PC-9 (cell line): ENCODE measurements around the gene CABP7. TPM values are rescaled to one million over a fixed set of nuclear protein-coding genes. Genes with fewer than 3 reads are reported as not detected.

Experiments used
- BruUV-seq: library from RNA; stranded (reverse); fragments of 400-500 nt; replicated peaks from 2 replicates; lab custom pipeline; 2021; lab: Mats Ljungman, UMichigan
- CTCF ChIA-PET: fragments of 300-600 bp; sonication (Branson Sonifier 250); formaldehyde crosslinking; loops from one replicate; lab custom pipeline; 2022; ENCODE audit warnings: antibody characterized with exemption; lab: Charles Lee
- POLR2A ChIA-PET: fragments of 300-600 bp; sonication (Branson Sonifier 250); formaldehyde crosslinking; loops from one replicate; lab custom pipeline; 2022; ENCODE audit warnings: antibody characterized with exemption; ENCODE audit not compliant: unreplicated experiment; lab: Charles Lee
- DNase-seq, 2 experiments: peaks; one replicate each; pipeline versions ENCODE4 v3.0.0 to v3.0.0-alpha.2; 2015 to 2022; ENCODE audit warnings: mixed read lengths in 1 of 2
- H2AFZ ChIP-seq: fragments of 200-600 bp; sonication (generic); 2 replicates; pipeline ENCODE4 v1.8.1; 2017; ENCODE audit warnings: antibody characterized with exemption
- H3F3A ChIP-seq: fragments of 200-600 bp; sonication (generic); 2 replicates; pipeline ENCODE4 v1.8.1; 2017; ENCODE audit warnings: antibody characterized with exemption, mild to moderate bottlenecking, low read depth; ENCODE audit not compliant: insufficient read depth
- H3K27ac ChIP-seq: fragments of 200-600 bp; sonication (generic); 2 replicates; pipeline ENCODE4 v1.6.1; 2016; ENCODE audit warnings: mixed run types
- H3K27me3 ChIP-seq: fragments of 200-600 bp; sonication (generic); 2 replicates; pipeline ENCODE4 v1.6.1; 2016; ENCODE audit warnings: low read depth, mixed run types; ENCODE audit not compliant: insufficient read depth
- H3K36me3 ChIP-seq: fragments of 200-600 bp; sonication (generic); 2 replicates; pipeline ENCODE4 v1.6.1; 2016; ENCODE audit warnings: low read depth, mixed run types
- H3K4me1 ChIP-seq: fragments of 200-600 bp; sonication (generic); replicated peaks from 2 replicates; pipeline ENCODE4 v1.6.1; 2016; ENCODE audit warnings: mixed run types; ENCODE audit not compliant: insufficient read depth
- H3K4me2 ChIP-seq: fragments of 200-600 bp; sonication (generic); 2 replicates; pipeline ENCODE4 v1.6.1; 2017; ENCODE audit warnings: mixed run types
- H3K4me3 ChIP-seq: fragments of 200-600 bp; sonication (generic); 2 replicates; pipeline ENCODE4 v1.6.1; 2016; ENCODE audit warnings: mixed run types
- H3K79me2 ChIP-seq: fragments of 200-600 bp; sonication (generic); 2 replicates; pipeline ENCODE4 v1.6.1; 2017; ENCODE audit warnings: low read depth, mixed run types
- H3K9me2 ChIP-seq: fragments of 200-600 bp; sonication (generic); 2 replicates; pipeline ENCODE4 v1.8.1; 2017; ENCODE audit warnings: mild to moderate bottlenecking; ENCODE audit not compliant: insufficient read depth
- H3K9me3 ChIP-seq: fragments of 200-600 bp; sonication (generic); 2 replicates; pipeline ENCODE4 v1.8.1; 2016; ENCODE audit warnings: low read depth; ENCODE audit not compliant: insufficient read depth
- H4K20me1 ChIP-seq: fragments of 200-600 bp; sonication (generic); 2 replicates; pipeline ENCODE4 v1.8.1; 2017; ENCODE audit not compliant: insufficient read depth
- EZH2 ChIP-seq: fragments of 200-600 bp; sonication (generic); IDR thresholded peaks from 2 replicates; pipeline ENCODE4 v1.8.0; 2017; ENCODE audit warnings: antibody characterized with exemption, low read depth
- intact Hi-C: fragments of 100-400 bp; cut with micrococcal nuclease; formaldehyde crosslinking; loops from one replicate; pipeline ENCODE4 v1.10.0; 2022; ENCODE audit not compliant: unreplicated experiment
- total RNA-seq: library from RNA; stranded (reverse); gene quantifications from 2 replicates; pipeline ENCODE4 v1.2.3, GENCODE V29; 2021
- TF ChIP-seq, protein P1 (sequence below): fragments of 200-600 bp; sonication (generic); conservative IDR thresholded peaks from 2 replicates; pipeline ENCODE4 v1.6.1; 2017; ENCODE audit warnings: mixed run types, antibody characterized with exemption, mild to moderate bottlenecking, moderate library complexity

CABP7 gene
- total RNA-seq, 1 experiment from 2014 or later, result 0.11 TPM

DNA sequence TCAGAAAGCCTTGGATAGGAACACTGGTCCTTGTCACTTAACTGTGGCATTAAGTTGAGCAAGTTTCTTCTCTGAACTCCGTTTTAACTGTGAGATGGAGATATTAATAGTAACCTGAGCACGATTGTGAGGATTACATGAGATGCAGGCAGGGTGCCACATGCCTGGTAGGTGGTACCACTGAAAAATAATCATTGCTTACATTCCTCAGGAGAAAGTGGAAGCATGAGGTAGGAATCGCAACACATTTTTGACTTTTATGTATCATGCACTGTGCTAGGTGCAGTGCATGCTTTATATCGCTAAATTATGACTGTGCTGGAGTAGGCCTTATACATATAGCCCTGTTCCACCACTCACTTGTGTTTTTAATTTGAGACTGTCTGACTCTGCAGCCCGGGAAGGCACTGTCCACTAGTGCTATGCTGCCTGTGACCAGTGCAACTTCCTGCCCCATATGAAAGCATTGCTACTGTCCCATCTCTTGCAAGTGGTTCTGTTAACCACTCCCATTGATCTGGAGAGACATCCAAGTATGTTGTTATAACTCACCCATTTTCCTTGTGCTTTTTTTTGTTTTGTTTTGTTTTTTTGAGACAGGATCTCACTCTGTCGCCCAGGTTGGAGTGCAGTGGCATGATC is 48.4 kb downstream of the CABP7 start:
- Histone ChIP-seq H3K36me3 (peaks cover 20% of the 10 kb centered on the region; the same call in 1 of the 2 replicates), H3K9me3 (no peaks in the 10 kb centered on the region), H4K20me1 (no peaks in the 10 kb centered on the region), H3K4me3 (peak overlapping the region; percentile 93), H3K27me3 (no peaks in the 10 kb centered on the region), H3K9me2 (no peaks in the 10 kb centered on the region), H3K4me2 (peak overlapping the region; percentile 95), H3K79me2 (peaks cover 56% of the 10 kb centered on the region), H3F3A (peaks cover 36% of the 10 kb centered on the region), H2AFZ (peak overlapping the region; percentile 94), H3K4me1 (peaks cover 31% of the 10 kb centered on the region), H3K27ac (no peak overlapping the region)
- POLR2A ChIA-PET, result no interaction called here
- TF ChIP-seq, protein P1, sequence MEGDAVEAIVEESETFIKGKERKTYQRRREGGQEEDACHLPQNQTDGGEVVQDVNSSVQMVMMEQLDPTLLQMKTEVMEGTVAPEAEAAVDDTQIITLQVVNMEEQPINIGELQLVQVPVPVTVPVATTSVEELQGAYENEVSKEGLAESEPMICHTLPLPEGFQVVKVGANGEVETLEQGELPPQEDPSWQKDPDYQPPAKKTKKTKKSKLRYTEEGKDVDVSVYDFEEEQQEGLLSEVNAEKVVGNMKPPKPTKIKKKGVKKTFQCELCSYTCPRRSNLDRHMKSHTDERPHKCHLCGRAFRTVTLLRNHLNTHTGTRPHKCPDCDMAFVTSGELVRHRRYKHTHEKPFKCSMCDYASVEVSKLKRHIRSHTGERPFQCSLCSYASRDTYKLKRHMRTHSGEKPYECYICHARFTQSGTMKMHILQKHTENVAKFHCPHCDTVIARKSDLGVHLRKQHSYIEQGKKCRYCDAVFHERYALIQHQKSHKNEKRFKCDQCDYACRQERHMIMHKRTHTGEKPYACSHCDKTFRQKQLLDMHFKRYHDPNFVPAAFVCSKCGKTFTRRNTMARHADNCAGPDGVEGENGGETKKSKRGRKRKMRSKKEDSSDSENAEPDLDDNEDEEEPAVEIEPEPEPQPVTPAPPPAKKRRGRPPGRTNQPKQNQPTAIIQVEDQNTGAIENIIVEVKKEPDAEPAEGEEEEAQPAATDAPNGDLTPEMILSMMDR, result no peak
- TF ChIP-seq EZH2, result no peak
- CTCF ChIA-PET, result interaction anchor here (0.7 kb wide), 1 partner anchor 77 kb away, joined by 6 read pairs; no protein-coding TSS in a partner anchor
- no TSS peak for BruUV-seq
- no peak for DNase-seq
- intact Hi-C loops, result loop anchor here (10.0 kb wide), 1 partner anchor 143 kb away; no protein-coding TSS in a partner anchor

DNA sequence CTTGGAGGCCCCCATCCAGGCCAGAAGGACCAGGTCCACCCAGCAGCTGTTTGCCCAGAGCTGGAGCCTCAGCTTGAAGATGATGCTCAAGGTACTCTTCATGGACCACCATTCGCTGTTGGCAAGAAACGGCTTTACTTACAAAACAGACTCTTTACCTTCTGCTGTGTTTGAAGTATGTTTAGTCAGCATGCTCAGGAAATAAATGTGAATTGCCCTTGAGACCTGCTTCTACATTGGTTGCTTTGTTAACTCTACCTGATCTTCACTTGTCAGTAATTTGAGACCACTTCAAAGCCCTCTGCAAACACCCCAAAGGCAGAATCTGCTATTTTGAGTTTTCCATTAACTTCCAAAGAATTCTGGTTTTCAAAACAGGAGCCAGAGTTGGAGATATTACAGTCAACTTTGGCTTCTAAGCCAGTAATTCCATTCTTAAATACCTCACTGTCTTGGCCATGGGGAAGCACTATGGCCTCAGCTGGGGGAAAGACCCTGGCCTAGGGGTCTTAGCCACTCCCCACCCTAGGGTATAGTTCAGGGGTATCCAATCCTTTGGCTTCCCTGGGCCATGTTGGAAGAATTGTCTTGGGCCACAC is 50.0 kb downstream of the CABP7 start:
- H3F3A ChIP-seq, result peaks cover 42% of the 10 kb centered on the region
- H3K79me2 ChIP-seq, result peaks cover 46% of the 10 kb centered on the region
- peaks cover 20% of the 10 kb centered on the region; the same call in 1 of the 2 replicates for H3K36me3 ChIP-seq
- CTCF ChIA-PET, result no interaction called here
- H2AFZ ChIP-seq, result no peak overlapping the region
- no peaks in the 10 kb centered on the region for H3K9me3 ChIP-seq
- no peak overlapping the region for H3K27ac ChIP-seq
- H3K9me2 ChIP-seq, result no peaks in the 10 kb centered on the region
- H3K4me3 ChIP-seq, result no peak overlapping the region
- no TSS peak for BruUV-seq
- POLR2A ChIA-PET, result no interaction called here
- no peak overlapping the region for H3K4me2 ChIP-seq
- TF ChIP-seq EZH2, result no peak
- TF ChIP-seq, protein P1, result no peak
- H3K27me3 ChIP-seq, result no peaks in the 10 kb centered on the region
- H3K4me1 ChIP-seq, result peaks cover 47% of the 10 kb centered on the region
- no peak for DNase-seq
- intact Hi-C loops, result loop anchor here (10.0 kb wide), 1 partner anchor 145 kb away; no protein-coding TSS in a partner anchor
- H4K20me1 ChIP-seq, result no peaks in the 10 kb centered on the region

DNA sequence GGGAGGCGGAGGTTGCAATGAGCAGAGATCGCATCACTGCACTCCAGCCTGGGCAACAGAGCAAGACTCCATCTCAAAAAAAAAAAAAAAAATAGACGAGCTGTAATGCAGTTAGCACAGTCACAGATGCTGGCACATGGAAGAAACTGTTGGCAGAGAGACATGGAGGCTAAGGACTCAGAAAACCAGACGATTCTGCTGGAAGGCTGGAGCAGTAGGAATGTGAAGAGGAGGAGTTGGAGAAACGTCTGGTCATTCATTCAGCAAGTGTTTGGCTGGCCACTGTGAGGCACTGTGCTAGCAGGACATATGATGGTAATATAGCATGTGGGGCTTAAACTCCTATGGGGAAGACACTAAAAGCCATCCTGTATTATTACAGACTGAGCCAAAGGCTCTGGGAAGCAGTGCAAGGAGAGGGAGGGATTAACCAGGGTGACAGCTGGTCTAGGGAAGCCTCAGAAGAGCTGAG is 52.4 kb downstream of the CABP7 start:
- peak overlapping the region; percentile 75 for H3K27ac ChIP-seq
- H2AFZ ChIP-seq, result no peak overlapping the region
- H3K4me3 ChIP-seq, result no peak overlapping the region
- no peaks in the 10 kb centered on the region for H3K9me2 ChIP-seq
- intact Hi-C loops, result no loop called here
- no peaks in the 10 kb centered on the region for H4K20me1 ChIP-seq
- BruUV-seq, result no TSS peak
- TF ChIP-seq, protein P1, result peak; percentile 47
- no peak for TF ChIP-seq EZH2
- H3K4me2 ChIP-seq, result 0 out of 2 replicates have a peak overlapping the region, but pooled peaks have one; percentile 50
- peaks cover 52% of the 10 kb centered on the region for H3K4me1 ChIP-seq
- peaks cover 30% of the 10 kb centered on the region for H3K79me2 ChIP-seq
- H3F3A ChIP-seq, result peaks cover 46% of the 10 kb centered on the region
- H3K9me3 ChIP-seq, result no peaks in the 10 kb centered on the region
- peaks cover 20% of the 10 kb centered on the region; the same call in 1 of the 2 replicates for H3K36me3 ChIP-seq
- CTCF ChIA-PET, result no interaction called here
- peak in 1 of 2 experiments; percentile 45 for DNase-seq
- H3K27me3 ChIP-seq, result no peaks in the 10 kb centered on the region
- POLR2A ChIA-PET, result no interaction called here
